C4-2B (cell line): Measurements from ENCODE around the gene GAPDH.

ENCODE experiments used
- ZFX ChIP-seq: fragments of 450-650 bp; IDR thresholded peaks from 2 replicates; pipeline ENCODE4 v1.6.1; 2017
- TF ChIP-seq, protein P1 (sequence below): fragments of 450-650 bp; conservative IDR thresholded peaks from 2 replicates; pipeline ENCODE4 v1.5.1; 2017; ENCODE audit warnings: mild to moderate bottlenecking

DNA sequence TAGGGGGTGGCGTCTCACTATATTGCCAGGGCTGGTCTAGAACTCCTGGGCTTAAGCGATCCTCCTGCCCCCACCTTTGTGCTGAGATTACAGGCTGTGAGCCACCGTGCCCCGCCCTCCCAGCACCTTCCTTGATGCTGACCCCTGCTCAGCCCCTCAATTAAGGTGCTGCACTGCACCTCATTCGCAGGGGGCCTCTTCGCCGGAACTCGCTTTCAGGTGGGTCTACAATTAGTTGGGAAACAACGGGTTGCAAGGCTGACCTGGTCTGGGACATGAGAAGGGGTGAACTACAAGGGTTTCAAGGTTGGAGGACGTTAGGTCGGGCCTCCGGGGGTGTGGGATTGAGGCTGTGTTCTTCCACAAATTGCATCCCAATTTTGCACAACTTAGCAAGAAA is 35.0 kb downstream of the GAPDH start:
- TF ChIP-seq, protein P1, sequence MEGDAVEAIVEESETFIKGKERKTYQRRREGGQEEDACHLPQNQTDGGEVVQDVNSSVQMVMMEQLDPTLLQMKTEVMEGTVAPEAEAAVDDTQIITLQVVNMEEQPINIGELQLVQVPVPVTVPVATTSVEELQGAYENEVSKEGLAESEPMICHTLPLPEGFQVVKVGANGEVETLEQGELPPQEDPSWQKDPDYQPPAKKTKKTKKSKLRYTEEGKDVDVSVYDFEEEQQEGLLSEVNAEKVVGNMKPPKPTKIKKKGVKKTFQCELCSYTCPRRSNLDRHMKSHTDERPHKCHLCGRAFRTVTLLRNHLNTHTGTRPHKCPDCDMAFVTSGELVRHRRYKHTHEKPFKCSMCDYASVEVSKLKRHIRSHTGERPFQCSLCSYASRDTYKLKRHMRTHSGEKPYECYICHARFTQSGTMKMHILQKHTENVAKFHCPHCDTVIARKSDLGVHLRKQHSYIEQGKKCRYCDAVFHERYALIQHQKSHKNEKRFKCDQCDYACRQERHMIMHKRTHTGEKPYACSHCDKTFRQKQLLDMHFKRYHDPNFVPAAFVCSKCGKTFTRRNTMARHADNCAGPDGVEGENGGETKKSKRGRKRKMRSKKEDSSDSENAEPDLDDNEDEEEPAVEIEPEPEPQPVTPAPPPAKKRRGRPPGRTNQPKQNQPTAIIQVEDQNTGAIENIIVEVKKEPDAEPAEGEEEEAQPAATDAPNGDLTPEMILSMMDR, result no peak
- TF ChIP-seq ZFX, result no peak
